Neural progenitor cell (in vitro differentiated cells): ENCODE data around the gene PGM5. TPM values are rescaled to one million over a fixed set of nuclear protein-coding genes. Genes with fewer than 3 reads are reported as not detected.

Source experiments
- DNase-seq: peaks from one replicate; pipeline ENCODE4 v3.0.0-alpha.2; 2016; ENCODE audit warnings: low spot score
- H2AFZ ChIP-seq: fragments of 200-600 bp; sonication (generic); replicated peaks from 2 replicates; pipeline ENCODE4 v1.6.1; 2016; ENCODE audit warnings: antibody characterized with exemption
- H3F3A ChIP-seq: fragments of 200-600 bp; sonication (generic); 2 replicates; pipeline ENCODE4 v1.6.1; 2016; ENCODE audit warnings: antibody characterized with exemption, low read depth
- H3K27ac ChIP-seq: fragments of 200-600 bp; sonication (generic); 2 replicates; pipeline ENCODE4 v1.5.1; 2016; ENCODE audit warnings: mild to moderate bottlenecking
- H3K27me3 ChIP-seq: fragments of 200-600 bp; sonication (generic); 2 replicates; pipeline ENCODE4 v1.6.1; 2016; ENCODE audit warnings: mild to moderate bottlenecking, moderate library complexity
- H3K36me3 ChIP-seq: fragments of 200-600 bp; sonication (generic); 2 replicates; pipeline ENCODE4 v1.5.1; 2016
- H3K4me1 ChIP-seq: fragments of 200-600 bp; sonication (generic); 2 replicates; pipeline ENCODE4 v1.6.1; 2016; ENCODE audit warnings: mixed run types
- H3K4me2 ChIP-seq: fragments of 200-600 bp; sonication (generic); 2 replicates; pipeline ENCODE4 v1.6.1; 2016
- H3K4me3 ChIP-seq: fragments of 200-600 bp; sonication (generic); 2 replicates; pipeline ENCODE4 v1.5.1; 2016
- H3K79me2 ChIP-seq: fragments of 200-600 bp; sonication (generic); 2 replicates; pipeline ENCODE4 v1.6.1; 2016; ENCODE audit warnings: low read depth
- H3K9ac ChIP-seq: fragments of 200-600 bp; sonication (generic); 2 replicates; pipeline ENCODE4 v1.6.1; 2016
- H3K9me3 ChIP-seq: fragments of 200-600 bp; sonication (generic); 2 replicates; pipeline ENCODE4 v1.5.1; 2016; ENCODE audit warnings: low read depth
- H4K20me1 ChIP-seq: fragments of 200-600 bp; sonication (generic); 2 replicates; pipeline ENCODE4 v1.6.1; 2016; ENCODE audit warnings: low read depth
- H3K27ac Mint-ChIP-seq: 3 replicates; pipeline ENCODE4 v1.8.0; 2021; ENCODE audit warnings: mixed read lengths
- H3K27me3 Mint-ChIP-seq: 2 replicates; pipeline ENCODE4 v1.8.0; 2022; ENCODE audit warnings: low read depth, mild to moderate bottlenecking, inconsistent platforms, moderate library complexity, mixed read lengths; ENCODE audit not compliant: insufficient read depth
- H3K36me3 Mint-ChIP-seq: 3 replicates; pipeline ENCODE4 v1.8.0; 2021; ENCODE audit warnings: mixed read lengths
- H3K4me1 Mint-ChIP-seq: 3 replicates; pipeline ENCODE4 v1.8.0; 2021; ENCODE audit warnings: mixed read lengths
- H3K4me3 Mint-ChIP-seq: 3 replicates; pipeline ENCODE4 v1.8.0; 2021; ENCODE audit warnings: mild to moderate bottlenecking, moderate library complexity, mixed read lengths
- H3K9me3 Mint-ChIP-seq: 3 replicates; pipeline ENCODE4 v1.8.0; 2020; ENCODE audit warnings: mixed read lengths
- EZH2 ChIP-seq: fragments of 200-600 bp; sonication (generic); IDR thresholded peaks from 2 replicates; pipeline ENCODE4 v1.6.1; 2017; ENCODE audit warnings: antibody characterized with exemption, mild to moderate bottlenecking, moderate library complexity
- EZH2phosphoT487 ChIP-seq: fragments of 200-600 bp; sonication (generic); IDR thresholded peaks from 2 replicates; pipeline ENCODE4 v1.6.1; 2017; ENCODE audit warnings: antibody characterized with exemption
- total RNA-seq: library from RNA; depleted of rRNA; stranded (reverse); fragments of >200 nt; gene quantifications from 2 replicates; pipeline ENCODE4 v1.2.3, GENCODE V29; 2015; ENCODE audit warnings: low replicate concordance
- TF ChIP-seq, protein P1 (sequence below): fragments of 200-600 bp; sonication (generic); IDR thresholded peaks from 2 replicates; pipeline ENCODE4 v1.5.1; 2017; ENCODE audit warnings: antibody characterized with exemption, mild to moderate bottlenecking

Gene PGM5
- total RNA-seq, 1 donor from 2014 or later, result 2.0 TPM

DNA sequence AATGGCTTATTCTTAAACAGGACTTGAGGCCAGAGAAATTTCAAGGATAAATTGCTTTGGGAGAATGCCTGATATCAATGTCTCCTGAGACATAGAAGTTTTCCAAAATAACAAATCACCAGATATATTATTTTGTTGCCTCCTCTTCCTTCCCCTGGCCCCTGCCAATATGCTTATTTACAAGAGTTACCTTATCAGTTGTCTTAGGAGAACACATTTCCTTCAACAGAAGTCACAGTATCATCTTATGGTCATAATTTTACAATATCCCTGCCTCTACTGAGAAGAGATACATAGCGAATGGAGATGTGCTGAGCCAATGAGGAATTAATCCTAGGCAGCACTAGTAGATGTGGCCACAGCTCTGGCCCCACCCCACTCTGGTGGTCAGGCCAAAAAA lies 141.2 kb downstream of the PGM5 start:
- Histone ChIP-seq H3K79me2 (no peaks in the 10 kb centered on the region), H3K9me3 (no peaks in the 10 kb centered on the region), H3K36me3 (no peaks in the 10 kb centered on the region), H3K27ac (no peak overlapping the region), H4K20me1 (no peaks in the 10 kb centered on the region), H3K4me2 (no peak overlapping the region), H3K27me3 (peaks cover 100% of the 10 kb centered on the region), H3K4me1 (peaks cover 14% of the 10 kb centered on the region), H3K9ac (no peak overlapping the region), H2AFZ (no peak overlapping the region), H3F3A (no peaks in the 10 kb centered on the region), H3K4me3 (no peak overlapping the region)
- TF ChIP-seq, protein P1, sequence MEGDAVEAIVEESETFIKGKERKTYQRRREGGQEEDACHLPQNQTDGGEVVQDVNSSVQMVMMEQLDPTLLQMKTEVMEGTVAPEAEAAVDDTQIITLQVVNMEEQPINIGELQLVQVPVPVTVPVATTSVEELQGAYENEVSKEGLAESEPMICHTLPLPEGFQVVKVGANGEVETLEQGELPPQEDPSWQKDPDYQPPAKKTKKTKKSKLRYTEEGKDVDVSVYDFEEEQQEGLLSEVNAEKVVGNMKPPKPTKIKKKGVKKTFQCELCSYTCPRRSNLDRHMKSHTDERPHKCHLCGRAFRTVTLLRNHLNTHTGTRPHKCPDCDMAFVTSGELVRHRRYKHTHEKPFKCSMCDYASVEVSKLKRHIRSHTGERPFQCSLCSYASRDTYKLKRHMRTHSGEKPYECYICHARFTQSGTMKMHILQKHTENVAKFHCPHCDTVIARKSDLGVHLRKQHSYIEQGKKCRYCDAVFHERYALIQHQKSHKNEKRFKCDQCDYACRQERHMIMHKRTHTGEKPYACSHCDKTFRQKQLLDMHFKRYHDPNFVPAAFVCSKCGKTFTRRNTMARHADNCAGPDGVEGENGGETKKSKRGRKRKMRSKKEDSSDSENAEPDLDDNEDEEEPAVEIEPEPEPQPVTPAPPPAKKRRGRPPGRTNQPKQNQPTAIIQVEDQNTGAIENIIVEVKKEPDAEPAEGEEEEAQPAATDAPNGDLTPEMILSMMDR, result no peak
- TF ChIP-seq EZH2phosphoT487 (no peak), EZH2 (no peak)
- H3K27ac Mint-ChIP-seq, result no peak overlapping the region
- H3K27me3 Mint-ChIP-seq, result peaks cover 4% of the 10 kb centered on the region
- no peaks in the 10 kb centered on the region for H3K9me3 Mint-ChIP-seq
- no peak for DNase-seq
- H3K4me1 Mint-ChIP-seq, result peaks cover 23% of the 10 kb centered on the region
- no peak overlapping the region for H3K4me3 Mint-ChIP-seq
- H3K36me3 Mint-ChIP-seq, result no peaks in the 10 kb centered on the region

GRCh38 chr9:68498816-68499215 lies 142.4 kb downstream of the PGM5 start:
- H3K4me1 ChIP-seq, result peaks cover 14% of the 10 kb centered on the region
- H3K9me3 ChIP-seq, result no peaks in the 10 kb centered on the region
- no peak overlapping the region for H3K4me3 Mint-ChIP-seq
- H4K20me1 ChIP-seq, result no peaks in the 10 kb centered on the region
- H3K27me3 ChIP-seq, result peaks cover 100% of the 10 kb centered on the region
- no peak overlapping the region for H3K9ac ChIP-seq
- no peak for TF ChIP-seq EZH2phosphoT487
- no peak for TF ChIP-seq EZH2
- TF ChIP-seq, protein P1, result no peak
- H3K36me3 Mint-ChIP-seq, result no peaks in the 10 kb centered on the region
- no peak overlapping the region for H3K4me3 ChIP-seq
- no peaks in the 10 kb centered on the region for H3F3A ChIP-seq
- no peak for DNase-seq
- H2AFZ ChIP-seq, result no peak overlapping the region
- H3K27me3 Mint-ChIP-seq, result peaks cover 4% of the 10 kb centered on the region
- no peaks in the 10 kb centered on the region for H3K79me2 ChIP-seq
- no peak overlapping the region for H3K27ac Mint-ChIP-seq
- no peak overlapping the region for H3K27ac ChIP-seq
- H3K9me3 Mint-ChIP-seq, result no peaks in the 10 kb centered on the region
- H3K36me3 ChIP-seq, result no peaks in the 10 kb centered on the region
- no peak overlapping the region for H3K4me2 ChIP-seq
- H3K4me1 Mint-ChIP-seq, result peaks cover 19% of the 10 kb centered on the region

DNA sequence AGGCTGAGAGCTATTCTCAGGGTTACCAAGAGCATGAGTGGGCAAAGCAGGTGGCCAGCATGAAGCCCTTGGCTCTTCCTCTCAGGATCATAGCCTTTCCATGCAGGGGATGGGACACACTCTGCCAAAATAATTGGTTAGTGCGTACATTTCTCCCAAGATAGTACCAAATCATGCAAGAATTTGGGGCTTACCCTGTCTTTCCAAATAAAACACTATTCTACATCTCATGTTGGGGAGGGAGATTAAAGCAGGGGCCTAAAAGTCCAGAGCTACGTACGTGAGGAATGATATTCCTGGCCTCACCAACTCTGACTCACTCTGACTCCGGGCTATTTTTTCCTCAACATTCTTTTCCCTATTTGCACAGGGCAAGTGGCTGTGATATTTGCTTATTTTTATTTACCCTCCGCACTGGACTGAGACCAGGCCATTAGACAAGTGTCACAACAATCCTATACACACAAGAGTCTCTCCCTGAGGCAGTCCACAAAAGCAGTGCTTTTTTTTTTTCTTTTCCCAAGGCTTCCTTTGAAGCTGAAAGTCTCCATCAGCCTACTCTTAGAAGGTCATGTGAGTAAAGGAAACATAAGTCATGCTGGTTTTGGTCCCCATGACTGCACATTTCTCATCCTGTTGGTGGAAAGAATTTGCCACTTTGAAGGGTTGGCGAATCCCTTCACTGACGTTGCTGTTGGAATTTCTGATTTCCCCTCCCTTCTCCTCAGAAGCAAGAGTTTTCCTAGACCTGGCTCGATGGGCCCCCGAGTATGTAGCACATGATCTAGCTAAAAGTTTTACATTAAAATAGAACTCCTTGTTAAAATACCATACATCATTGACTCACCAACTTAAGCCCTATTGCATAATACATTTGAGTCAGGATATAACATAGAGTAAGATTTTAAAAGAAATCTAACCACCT lies 144.3 kb downstream of the PGM5 start:
- Histone ChIP-seq H4K20me1 (no peaks in the 10 kb centered on the region), H3F3A (no peaks in the 10 kb centered on the region), H3K4me2 (no peak overlapping the region), H3K36me3 (no peaks in the 10 kb centered on the region), H3K4me3 (no peak overlapping the region), H3K9me3 (no peaks in the 10 kb centered on the region), H3K9ac (no peak overlapping the region), H3K27ac (no peak overlapping the region), H2AFZ (no peak overlapping the region), H3K79me2 (no peaks in the 10 kb centered on the region), H3K4me1 (peaks cover 14% of the 10 kb centered on the region), H3K27me3 (peaks cover 100% of the 10 kb centered on the region)
- no peak overlapping the region for H3K4me3 Mint-ChIP-seq
- TF ChIP-seq EZH2 (no peak), EZH2phosphoT487 (no peak)
- TF ChIP-seq, protein P1, result no peak
- no peaks in the 10 kb centered on the region for H3K9me3 Mint-ChIP-seq
- H3K27me3 Mint-ChIP-seq, result peaks cover 4% of the 10 kb centered on the region
- no peak for DNase-seq
- H3K27ac Mint-ChIP-seq, result peak overlapping the region; percentile 3
- H3K36me3 Mint-ChIP-seq, result no peaks in the 10 kb centered on the region
- peaks cover 14% of the 10 kb centered on the region for H3K4me1 Mint-ChIP-seq
